K562 (cell line): Measurements from ENCODE around the gene WDR45. TPM values are rescaled to one million over a fixed set of nuclear protein-coding genes. Genes with fewer than 3 reads are reported as not detected.

ENCODE experiments used
- CBFA2T3 ChIP-seq: fragments of 450-650 bp; IDR thresholded peaks from 2 replicates; pipeline ENCODE4 v1.6.1; 2017
- EP300 ChIP-seq: IDR thresholded peaks from 2 replicates; pipeline ENCODE4 v1.6.1; 2012; ENCODE audit warnings: low read length, improper control_type of control experiment
- FOXM1 ChIP-seq, 2 experiments: fragments of 450-650 bp in 1 of 2; sonication (generic) in 1 of 2; formaldehyde crosslinking in 1 of 2; IDR thresholded peaks; 2 replicates each; pipeline versions ENCODE4 v1.6.1 to v1.9.0; 2017 to 2022; ENCODE audit warnings: low read depth in 2 of 2, mild to moderate bottlenecking in 2 of 2, missing genetic modification reagents in 1 of 2, moderate library complexity in 1 of 2
- GATAD2A ChIP-seq: fragments of 450-650 bp; IDR thresholded peaks from 2 replicates; pipeline ENCODE4 v1.6.1; 2017
- LCOR ChIP-seq: sonication (generic); formaldehyde crosslinking; IDR thresholded peaks from 2 replicates; pipeline ENCODE4 v1.8.0; 2022; ENCODE audit warnings: mild to moderate bottlenecking, missing genetic modification reagents
- MED1 ChIP-seq: sonication (generic); formaldehyde crosslinking; IDR thresholded peaks from 2 replicates; pipeline ENCODE4 v1.8.1; 2023; ENCODE audit warnings: missing genetic modification reagents, borderline replicate concordance
- PHB ChIP-seq: fragments of 250-450 bp; sonication (Bioruptor Pico); IDR thresholded peaks from 2 replicates; pipeline ENCODE4 v1.5.0; 2021
- PRPF4 ChIP-seq: fragments of 200-400 bp; formaldehyde crosslinking; IDR thresholded peaks from one replicate; pipeline ENCODE4 v1.6.1; 2017; ENCODE audit warnings: low read length, low read depth, mild to moderate bottlenecking; ENCODE audit not compliant: insufficient read depth, poor library complexity, severe bottlenecking
- RCOR1 ChIP-seq, 2 experiments: IDR thresholded peaks; 2 replicates each; pipeline ENCODE4 v1.6.1; 2012; ENCODE audit warnings: low read depth in 2 of 2, low read length in 2 of 2, borderline replicate concordance in 1 of 2, improper control_type of control experiment in 1 of 2
- ZFX ChIP-seq: sonication (generic); formaldehyde crosslinking; IDR thresholded peaks from 2 replicates; pipeline ENCODE4 v1.8.0; 2022; ENCODE audit warnings: mild to moderate bottlenecking, missing genetic modification reagents, moderate library complexity
- ZNF140 ChIP-seq: fragments of 250-450 bp; sonication (Bioruptor Pico); IDR thresholded peaks from 2 replicates; pipeline ENCODE4 v1.8.0; 2021; ENCODE audit warnings: moderate library complexity, mild to moderate bottlenecking, inconsistent platforms
- polyA plus RNA-seq, 8 experiments: library from polyadenylated mRNA; depleted of rRNA in 4 of 8; stranded (reverse) in 5 of 8; unstranded in 3 of 8; fragments of >200 nt; fragmentation: Nextera tagmentation in 2 of 8; fragmentation: Illumina TruSeq in 1 of 8; extraction: Ambion mirVana in 2 of 8; extraction: Trizol in 1 of 8; gene quantifications; 2 replicates each; pipeline versions ENCODE4 v1.2.1 to v1.2.3, GENCODE V29; 2011 to 2014; ENCODE audit warnings: inconsistent platforms in 1 of 8, missing spikeins in 1 of 8
- total RNA-seq, 7 experiments: library from RNA; depleted of rRNA in 6 of 7; stranded (reverse); fragments of >200 nt in 6 of 7; fragmentation: Illumina TruSeq in 2 of 7; extraction: Trizol in 2 of 7; gene quantifications; 2 replicates each; pipeline versions ENCODE4 v1.2.1 to v1.2.3, GENCODE V29; 2011 to 2021; ENCODE audit warnings: low replicate concordance in 1 of 7
- TF ChIP-seq, protein P1 (sequence below): sonication (generic); formaldehyde crosslinking; IDR thresholded peaks from 2 replicates; pipeline ENCODE4 v1.8.0; 2023; ENCODE audit warnings: mild to moderate bottlenecking, missing genetic modification reagents
- TF ChIP-seq, protein P2 (sequence below): sonication (generic); formaldehyde crosslinking; IDR thresholded peaks from 2 replicates; pipeline ENCODE4 v1.8.0; 2022; ENCODE audit warnings: missing genetic modification reagents, mild to moderate bottlenecking, borderline replicate concordance
- TF ChIP-seq, protein P3 (sequence below): fragments of 250-450 bp; sonication (Bioruptor Pico); IDR thresholded peaks from 2 replicates; pipeline ENCODE4 v1.6.1; 2021; ENCODE audit warnings: mild to moderate bottlenecking
- TF ChIP-seq, protein P4 (sequence below): fragments of 450-650 bp; IDR thresholded peaks from 2 replicates; pipeline ENCODE4 v1.6.1; 2018; ENCODE audit warnings: mild to moderate bottlenecking, low read depth; ENCODE audit not compliant: partially characterized antibody
- TF ChIP-seq, protein P5 (sequence below), 2 experiments: fragments of 450-650 bp; IDR thresholded peaks; 2 replicates each; pipeline ENCODE4 v1.6.1; 2016

Gene WDR45
- total and polyA plus RNA-seq, 9 of the 15 experiments (the other 6 are each of a cell fraction or from before 2014, with no cell fraction given): 19.4 to 136 (median 59.7) TPM

DNA sequence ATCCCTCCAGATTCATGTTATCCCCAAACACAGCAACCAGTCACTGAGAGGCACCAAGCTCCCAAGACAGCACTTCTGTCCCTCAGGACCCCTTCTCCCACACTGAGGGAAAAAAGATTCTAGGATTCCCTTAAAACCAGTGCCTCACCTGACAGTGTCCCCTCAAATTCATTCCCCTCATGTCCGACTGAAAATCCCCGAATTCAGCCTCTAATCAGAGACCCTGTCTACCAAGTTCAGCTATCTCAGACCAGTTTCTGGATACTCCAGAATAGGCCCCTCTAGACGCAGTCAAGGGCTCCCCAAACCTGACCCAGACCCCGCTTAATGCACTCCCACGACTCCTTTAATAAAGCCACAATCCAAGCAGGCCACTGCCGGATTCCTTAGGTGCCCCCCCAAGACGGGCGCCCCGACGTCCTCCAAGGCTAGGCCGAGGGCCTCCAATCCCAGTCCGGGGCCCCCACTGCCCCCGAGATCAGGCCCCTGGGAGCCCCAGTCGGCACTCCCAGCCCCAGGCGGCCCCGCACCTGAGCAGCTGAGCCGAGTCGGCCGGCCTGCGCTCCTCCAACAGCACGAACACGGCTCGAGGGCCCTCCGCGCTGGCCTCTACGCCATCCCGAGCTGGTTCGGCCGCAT is 37.0 kb downstream of the WDR45 start (continued):
- TF ChIP-seq, protein P1, sequence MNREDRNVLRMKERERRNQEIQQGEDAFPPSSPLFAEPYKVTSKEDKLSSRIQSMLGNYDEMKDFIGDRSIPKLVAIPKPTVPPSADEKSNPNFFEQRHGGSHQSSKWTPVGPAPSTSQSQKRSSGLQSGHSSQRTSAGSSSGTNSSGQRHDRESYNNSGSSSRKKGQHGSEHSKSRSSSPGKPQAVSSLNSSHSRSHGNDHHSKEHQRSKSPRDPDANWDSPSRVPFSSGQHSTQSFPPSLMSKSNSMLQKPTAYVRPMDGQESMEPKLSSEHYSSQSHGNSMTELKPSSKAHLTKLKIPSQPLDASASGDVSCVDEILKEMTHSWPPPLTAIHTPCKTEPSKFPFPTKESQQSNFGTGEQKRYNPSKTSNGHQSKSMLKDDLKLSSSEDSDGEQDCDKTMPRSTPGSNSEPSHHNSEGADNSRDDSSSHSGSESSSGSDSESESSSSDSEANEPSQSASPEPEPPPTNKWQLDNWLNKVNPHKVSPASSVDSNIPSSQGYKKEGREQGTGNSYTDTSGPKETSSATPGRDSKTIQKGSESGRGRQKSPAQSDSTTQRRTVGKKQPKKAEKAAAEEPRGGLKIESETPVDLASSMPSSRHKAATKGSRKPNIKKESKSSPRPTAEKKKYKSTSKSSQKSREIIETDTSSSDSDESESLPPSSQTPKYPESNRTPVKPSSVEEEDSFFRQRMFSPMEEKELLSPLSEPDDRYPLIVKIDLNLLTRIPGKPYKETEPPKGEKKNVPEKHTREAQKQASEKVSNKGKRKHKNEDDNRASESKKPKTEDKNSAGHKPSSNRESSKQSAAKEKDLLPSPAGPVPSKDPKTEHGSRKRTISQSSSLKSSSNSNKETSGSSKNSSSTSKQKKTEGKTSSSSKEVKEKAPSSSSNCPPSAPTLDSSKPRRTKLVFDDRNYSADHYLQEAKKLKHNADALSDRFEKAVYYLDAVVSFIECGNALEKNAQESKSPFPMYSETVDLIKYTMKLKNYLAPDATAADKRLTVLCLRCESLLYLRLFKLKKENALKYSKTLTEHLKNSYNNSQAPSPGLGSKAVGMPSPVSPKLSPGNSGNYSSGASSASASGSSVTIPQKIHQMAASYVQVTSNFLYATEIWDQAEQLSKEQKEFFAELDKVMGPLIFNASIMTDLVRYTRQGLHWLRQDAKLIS (CRISPR knock-in tag): peak; percentile 70; the same call in 1 of the 2 replicates
- TF ChIP-seq, protein P2, sequence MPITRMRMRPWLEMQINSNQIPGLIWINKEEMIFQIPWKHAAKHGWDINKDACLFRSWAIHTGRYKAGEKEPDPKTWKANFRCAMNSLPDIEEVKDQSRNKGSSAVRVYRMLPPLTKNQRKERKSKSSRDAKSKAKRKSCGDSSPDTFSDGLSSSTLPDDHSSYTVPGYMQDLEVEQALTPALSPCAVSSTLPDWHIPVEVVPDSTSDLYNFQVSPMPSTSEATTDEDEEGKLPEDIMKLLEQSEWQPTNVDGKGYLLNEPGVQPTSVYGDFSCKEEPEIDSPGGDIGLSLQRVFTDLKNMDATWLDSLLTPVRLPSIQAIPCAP (CRISPR knock-in tag): no peak
- TF ChIP-seq ZFX (CRISPR knock-in tag): peak; percentile 86
- TF ChIP-seq FOXM1 (IDR thresholded peaks at IDR 0.05; ENCODE audit: low read depth): no peak
- no peak for TF ChIP-seq FOXM1 (CRISPR knock-in tag; IDR thresholded peaks at IDR 0.05; ENCODE audit: low read depth)
- no peak for TF ChIP-seq PHB
- no peak for TF ChIP-seq ZNF140 (CRISPR knock-in tag)
- TF ChIP-seq RCOR1 (IDR thresholded peaks at IDR 0.05; ENCODE audit: borderline replicate concordance in 1 of 2, low read depth in 2 of 2, low read length in 2 of 2): no peak; a peak in 1 of 4 replicates
- TF ChIP-seq MED1 (CRISPR knock-in tag): no peak
- TF ChIP-seq, protein P3, sequence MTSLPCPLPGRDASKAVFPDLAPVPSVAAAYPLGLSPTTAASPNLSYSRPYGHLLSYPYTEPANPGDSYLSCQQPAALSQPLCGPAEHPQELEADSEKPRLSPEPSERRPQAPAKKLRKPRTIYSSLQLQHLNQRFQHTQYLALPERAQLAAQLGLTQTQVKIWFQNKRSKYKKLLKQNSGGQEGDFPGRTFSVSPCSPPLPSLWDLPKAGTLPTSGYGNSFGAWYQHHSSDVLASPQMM (CRISPR knock-in tag): no peak
- TF ChIP-seq, protein P4, sequence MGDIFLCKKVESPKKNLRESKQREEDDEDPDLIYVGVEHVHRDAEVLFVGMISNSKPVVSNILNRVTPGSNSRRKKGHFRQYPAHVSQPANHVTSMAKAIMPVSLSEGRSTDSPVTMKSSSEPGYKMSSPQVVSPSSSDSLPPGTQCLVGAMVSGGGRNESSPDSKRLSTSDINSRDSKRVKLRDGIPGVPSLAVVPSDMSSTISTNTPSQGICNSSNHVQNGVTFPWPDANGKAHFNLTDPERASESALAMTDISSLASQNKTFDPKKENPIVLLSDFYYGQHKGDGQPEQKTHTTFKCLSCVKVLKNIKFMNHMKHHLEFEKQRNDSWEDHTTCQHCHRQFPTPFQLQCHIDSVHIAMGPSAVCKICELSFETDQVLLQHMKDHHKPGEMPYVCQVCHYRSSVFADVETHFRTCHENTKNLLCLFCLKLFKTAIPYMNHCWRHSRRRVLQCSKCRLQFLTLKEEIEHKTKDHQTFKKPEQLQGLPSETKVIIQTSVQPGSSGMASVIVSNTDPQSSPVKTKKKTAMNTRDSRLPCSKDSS: no peak
- TF ChIP-seq GATAD2A: 0 out of 2 replicates have a peak, but pooled peaks have one; percentile 40
- TF ChIP-seq EP300: no peak
- TF ChIP-seq LCOR: no peak
- TF ChIP-seq, protein P5, sequence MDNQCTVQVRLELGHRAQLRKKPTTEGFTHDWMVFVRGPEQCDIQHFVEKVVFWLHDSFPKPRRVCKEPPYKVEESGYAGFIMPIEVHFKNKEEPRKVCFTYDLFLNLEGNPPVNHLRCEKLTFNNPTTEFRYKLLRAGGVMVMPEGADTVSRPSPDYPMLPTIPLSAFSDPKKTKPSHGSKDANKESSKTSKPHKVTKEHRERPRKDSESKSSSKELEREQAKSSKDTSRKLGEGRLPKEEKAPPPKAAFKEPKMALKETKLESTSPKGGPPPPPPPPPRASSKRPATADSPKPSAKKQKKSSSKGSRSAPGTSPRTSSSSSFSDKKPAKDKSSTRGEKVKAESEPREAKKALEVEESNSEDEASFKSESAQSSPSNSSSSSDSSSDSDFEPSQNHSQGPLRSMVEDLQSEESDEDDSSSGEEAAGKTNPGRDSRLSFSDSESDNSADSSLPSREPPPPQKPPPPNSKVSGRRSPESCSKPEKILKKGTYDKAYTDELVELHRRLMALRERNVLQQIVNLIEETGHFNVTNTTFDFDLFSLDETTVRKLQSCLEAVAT (IDR thresholded peaks at IDR 0.05): no peak
- no peak for TF ChIP-seq PRPF4
- no peak for TF ChIP-seq CBFA2T3
